ENCODE data around the gene HP1BP3. TPM values are rescaled to one million over a fixed set of nuclear protein-coding genes. Genes with fewer than 3 reads are reported as not detected.

HP1BP3 gene
- polyA plus RNA-seq, result 99.3 and 142 TPM in 2 replicates

GRCh38 chr1:20787029-20787839 lies at the start of gene HP1BP3:
Gene HP1BP3 (minus strand): TSS chr1:20787307. CDS start chr1:20780440, 6,867 bp downstream.

GRCh38 chr1:20732588-20733359 lies 54.3 kb downstream of the HP1BP3 start, which contains the start of gene SH2D5:
Gene SH2D5 (minus strand): TSS chr1:20732703. CDS start chr1:20728044, 4,659 bp downstream.

DNA sequence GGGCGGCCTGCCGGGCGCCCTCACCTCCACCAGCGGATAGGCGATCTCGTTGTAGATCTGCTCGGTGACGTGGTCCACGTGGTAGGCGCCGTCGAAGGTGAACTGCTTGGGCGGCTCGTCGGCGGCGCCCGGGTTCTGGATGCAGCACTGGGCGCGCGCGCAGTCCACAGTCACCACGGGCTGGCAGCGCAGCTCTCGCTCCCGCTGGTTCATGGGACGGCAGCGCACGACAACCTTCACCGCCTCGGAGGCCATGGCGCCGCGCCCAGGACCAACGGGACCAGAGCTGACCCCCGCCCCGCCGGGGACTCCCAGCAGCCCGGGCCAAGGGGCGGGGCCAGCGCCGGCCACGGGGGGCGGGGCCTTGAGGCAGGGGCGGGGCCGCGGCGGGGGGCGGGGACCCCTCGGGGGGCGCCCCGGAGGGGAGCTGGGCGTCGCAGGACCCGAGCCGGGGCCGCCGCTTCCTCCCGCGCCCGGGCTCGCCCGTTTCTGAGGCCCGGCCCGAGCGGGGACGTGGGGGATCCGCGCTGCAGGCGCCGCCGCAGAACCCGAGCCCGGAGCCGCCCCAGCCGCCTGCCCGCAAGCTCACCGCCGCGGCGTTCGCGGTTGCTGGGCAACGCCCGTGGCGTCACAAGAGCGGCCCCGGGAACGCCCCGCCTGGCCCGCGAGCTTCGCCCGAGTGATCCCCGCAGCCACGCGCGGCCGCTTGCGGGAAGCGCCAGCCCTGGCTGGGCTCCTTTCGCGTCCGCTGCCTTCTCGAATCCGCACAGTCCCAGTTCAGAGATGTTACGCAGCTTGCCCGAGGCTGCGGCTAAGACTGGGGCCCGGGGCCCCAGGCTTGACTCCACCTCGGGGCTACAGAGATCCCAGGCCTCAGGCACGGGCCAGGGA lies 69.4 kb downstream of the HP1BP3 start, which contains the start of gene KIF17:
Gene KIF17 (minus strand): TSS at position 556 of the 891 bp plus-strand sequence. CDS start 301 bp downstream, at position 255.

Other genes starting within 250 kb of the HP1BP3 start
- gene FAM43B, start 234.7 kb downstream of the HP1BP3 start, polyA plus RNA-seq, result 3.1 TPM in 1 of 2 replicates, not detected in the other
- 0.98 and 7.1 TPM in 2 replicates for gene CDA, start 198.2 kb downstream of the HP1BP3 start, polyA plus RNA-seq
- gene PINK1, start 153.8 kb downstream of the HP1BP3 start, polyA plus RNA-seq, result 57.3 and 86.9 TPM in 2 replicates
- gene DDOST, start 125.9 kb downstream of the HP1BP3 start, polyA plus RNA-seq, result 63.0 and 67.5 TPM in 2 replicates
- gene KIF17, start 69.3 kb downstream of the HP1BP3 start, polyA plus RNA-seq, result 1.6 and 8.3 TPM in 2 replicates
- gene SH2D5, start 54.6 kb downstream of the HP1BP3 start, polyA plus RNA-seq, result 0.07 and 4.9 TPM in 2 replicates

Data from Purkinje cell (primary cell).